Right atrium auricular region (tissue), 2 donors: ENCODE results near the gene USP54. TPM values are rescaled to one million over a fixed set of nuclear protein-coding genes. Genes with fewer than 3 reads are reported as not detected.

Experiments used
- DNase-seq: peaks from one replicate; pipeline ENCODE4 v3.0.0-alpha.2; 2019; ENCODE audit warnings: low spot score
- H3K27ac ChIP-seq, 2 donors: fragments of 200-600 bp; sonication (generic); 1 replicate in 1 of 2; 2 replicates in 1 of 2; pipeline ENCODE4 v1.5.1; 2016 to 2019
- H3K27me3 ChIP-seq, 2 donors: fragments of 200-600 bp; sonication (generic); one replicate each; pipeline versions ENCODE4 v1.5.1 to v1.6.0; 2017 to 2019
- H3K36me3 ChIP-seq: fragments of 200-600 bp; sonication (generic); one replicate; pipeline ENCODE4 v1.5.1; 2016
- H3K4me1 ChIP-seq, 2 donors: fragments of 200-600 bp; sonication (generic); one replicate each; pipeline versions ENCODE4 v1.5.1 to v1.6.0; 2017 to 2019
- H3K4me3 ChIP-seq, 2 donors: fragments of 200-600 bp; sonication (generic); 1 replicate in 1 of 2; 2 replicates in 1 of 2; pipeline ENCODE4 v1.5.1; 2017 to 2019; ENCODE audit warnings: mild to moderate bottlenecking in 1 of 2, moderate library complexity in 1 of 2
- H3K9me3 ChIP-seq, 2 donors: fragments of 200-600 bp; sonication (generic); one replicate each; pipeline ENCODE4 v1.5.1; 2019
- total RNA-seq, 2 donors: library from RNA; depleted of rRNA; stranded (reverse); fragments of >200 nt; gene quantifications; one replicate each; pipeline ENCODE4 v1.1.0, GENCODE V29; 2016
- TF ChIP-seq, protein P1 (sequence below), 2 donors: fragments of 200-600 bp; sonication (generic); IDR thresholded peaks; one replicate each; pipeline ENCODE4 v1.5.1; 2019; ENCODE audit warnings: antibody characterized with exemption in 2 of 2

The USP54 gene
- total RNA-seq, 2 donors from 2014 or later, result 22.3 to 24.3 TPM

DNA sequence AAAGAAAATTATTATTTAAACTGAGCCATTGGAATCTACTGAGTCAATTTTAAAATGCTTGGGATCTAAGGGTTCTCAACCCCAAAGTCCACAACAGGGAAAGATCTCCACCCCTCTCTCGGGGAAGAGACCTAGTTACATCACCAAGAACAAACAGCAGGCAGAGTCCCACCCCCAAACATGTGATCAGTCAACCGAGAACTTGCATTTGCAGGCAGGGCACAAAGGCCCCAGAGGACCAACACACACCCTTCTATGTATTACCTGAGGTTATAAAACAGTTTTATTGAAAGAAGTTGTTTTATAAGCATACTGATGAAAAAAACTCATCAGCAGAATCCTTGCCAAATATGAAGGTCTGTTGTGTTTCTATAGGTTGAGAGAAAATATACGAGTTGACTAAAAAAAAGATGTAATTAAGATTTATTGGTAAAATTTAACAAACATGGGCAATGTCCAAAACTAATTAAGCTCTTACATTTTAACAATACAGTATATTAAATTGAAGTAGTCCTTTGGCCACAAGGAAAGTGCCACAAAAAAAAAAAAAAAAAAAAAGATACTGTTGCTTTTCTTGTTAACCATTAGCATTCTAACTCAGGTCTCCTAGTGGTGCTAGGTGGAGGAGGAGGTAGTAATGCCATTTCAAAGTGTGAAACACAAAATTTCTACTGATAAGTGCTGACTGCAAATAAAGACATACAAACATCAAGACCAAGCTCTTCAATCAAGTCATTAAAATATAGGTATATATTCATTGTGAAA, 975 bp upstream of the USP54 start:
- H3K9me3 ChIP-seq, result no peaks in the 10 kb centered on the region
- H3K4me3 ChIP-seq, result no peak overlapping the region
- H3K27me3 ChIP-seq, result no peaks in the 10 kb centered on the region
- TF ChIP-seq, protein P1, sequence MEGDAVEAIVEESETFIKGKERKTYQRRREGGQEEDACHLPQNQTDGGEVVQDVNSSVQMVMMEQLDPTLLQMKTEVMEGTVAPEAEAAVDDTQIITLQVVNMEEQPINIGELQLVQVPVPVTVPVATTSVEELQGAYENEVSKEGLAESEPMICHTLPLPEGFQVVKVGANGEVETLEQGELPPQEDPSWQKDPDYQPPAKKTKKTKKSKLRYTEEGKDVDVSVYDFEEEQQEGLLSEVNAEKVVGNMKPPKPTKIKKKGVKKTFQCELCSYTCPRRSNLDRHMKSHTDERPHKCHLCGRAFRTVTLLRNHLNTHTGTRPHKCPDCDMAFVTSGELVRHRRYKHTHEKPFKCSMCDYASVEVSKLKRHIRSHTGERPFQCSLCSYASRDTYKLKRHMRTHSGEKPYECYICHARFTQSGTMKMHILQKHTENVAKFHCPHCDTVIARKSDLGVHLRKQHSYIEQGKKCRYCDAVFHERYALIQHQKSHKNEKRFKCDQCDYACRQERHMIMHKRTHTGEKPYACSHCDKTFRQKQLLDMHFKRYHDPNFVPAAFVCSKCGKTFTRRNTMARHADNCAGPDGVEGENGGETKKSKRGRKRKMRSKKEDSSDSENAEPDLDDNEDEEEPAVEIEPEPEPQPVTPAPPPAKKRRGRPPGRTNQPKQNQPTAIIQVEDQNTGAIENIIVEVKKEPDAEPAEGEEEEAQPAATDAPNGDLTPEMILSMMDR (IDR thresholded peaks at IDR 0.05), result no peak
- no peaks in the 10 kb centered on the region for H3K36me3 ChIP-seq
- peak overlapping the region; percentile 65 to 80 for H3K27ac ChIP-seq
- DNase-seq, result peak; percentile 65
- H3K4me1 ChIP-seq, result peaks cover 0 to 20% of the 10 kb centered on the region in 2 donors

DNA sequence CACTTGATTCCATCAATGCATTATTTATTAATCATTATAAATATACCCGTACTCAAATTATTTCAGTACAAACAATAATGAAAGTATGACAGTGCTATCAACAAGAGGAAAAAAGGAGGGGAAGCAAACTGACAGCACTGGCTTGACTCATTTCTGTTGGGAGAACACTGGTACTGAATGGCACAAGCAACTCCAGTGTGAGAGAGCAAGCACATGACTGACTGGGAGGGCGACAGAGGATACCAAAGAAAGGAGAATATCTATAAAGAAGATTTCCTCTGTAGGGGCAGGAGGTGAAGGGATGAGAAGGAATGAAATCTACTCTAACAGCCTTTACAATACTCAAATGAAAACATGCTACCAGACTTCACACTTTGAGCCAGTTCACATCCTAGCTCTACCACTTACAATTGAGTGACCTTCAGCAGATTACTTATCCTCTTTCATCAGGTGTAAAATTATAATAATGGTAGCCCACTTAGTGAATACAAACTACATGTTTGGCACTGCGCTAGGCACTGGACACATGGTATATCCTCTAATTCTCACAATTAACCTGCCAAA, 1.5 kb downstream of the USP54 start:
- peak overlapping the region; percentile 43 to 65 for H3K27ac ChIP-seq
- H3K36me3 ChIP-seq, result no peaks in the 10 kb centered on the region
- no peaks in the 10 kb centered on the region for H3K27me3 ChIP-seq
- TF ChIP-seq, protein P1 (IDR thresholded peaks at IDR 0.05), result no peak
- H3K4me3 ChIP-seq, result no peak overlapping the region
- H3K9me3 ChIP-seq, result no peaks in the 10 kb centered on the region
- peaks cover 0 to 41% of the 10 kb centered on the region in 2 donors for H3K4me1 ChIP-seq
- no peak for DNase-seq

- TF ChIP-seq, protein P1 (IDR thresholded peaks at IDR 0.05), result no peak
- DNase-seq, result no peak
- no peaks in the 10 kb centered on the region for H3K27me3 ChIP-seq
- H3K4me1 ChIP-seq, result peaks cover 0 to 46% of the 10 kb centered on the region in 2 donors
- no peaks in the 10 kb centered on the region for H3K9me3 ChIP-seq
- peak overlapping the region in 1 of 2 donors; percentile 43 for H3K27ac ChIP-seq
- no peak overlapping the region for H3K4me3 ChIP-seq
- no peaks in the 10 kb centered on the region for H3K36me3 ChIP-seq
Measured at GRCh38 chr10:73588656-73589055, 2.5 kb downstream of the USP54 start.

DNA sequence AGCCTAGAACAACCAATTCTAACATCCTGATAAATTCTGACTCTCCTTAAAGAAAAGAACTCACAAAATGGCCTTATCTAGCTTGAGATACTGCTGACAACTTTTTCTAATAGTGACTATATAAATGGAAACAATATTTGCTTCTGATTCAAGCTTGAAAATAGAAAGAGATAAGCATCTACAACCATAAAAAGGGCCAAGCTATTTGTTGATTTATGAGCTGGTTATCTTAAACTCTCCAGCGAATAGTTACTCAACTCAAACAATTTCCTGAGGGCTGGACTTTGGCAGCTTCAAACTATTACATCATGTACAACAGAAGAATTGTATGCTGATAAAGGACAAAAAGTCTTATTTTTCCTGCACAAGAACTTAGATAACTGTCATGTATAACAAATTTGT, 4.6 kb downstream of the USP54 start:
- no peak overlapping the region for H3K4me3 ChIP-seq

GRCh38 chr10:73585327-73585726, 5.8 kb downstream of the USP54 start:
- peak overlapping the region in 1 of 2 donors; percentile 77 for H3K27ac ChIP-seq
- H3K27me3 ChIP-seq, result no peaks in the 10 kb centered on the region
- DNase-seq, result no peak
- no peaks in the 10 kb centered on the region for H3K9me3 ChIP-seq
- TF ChIP-seq, protein P1 (IDR thresholded peaks at IDR 0.05), result no peak
- H3K4me3 ChIP-seq, result no peak overlapping the region
- no peaks in the 10 kb centered on the region for H3K36me3 ChIP-seq
- peaks cover 0 to 29% of the 10 kb centered on the region in 2 donors for H3K4me1 ChIP-seq

More for the DNA sequence above, 4.6 kb downstream of the USP54 start:
- Histone ChIP-seq H3K27ac (peak overlapping the region; percentile 38 to 77), H3K4me1 (peaks cover 0 to 41% of the 10 kb centered on the region in 2 donors), H3K9me3 (no peaks in the 10 kb centered on the region), H3K36me3 (no peaks in the 10 kb centered on the region), H3K27me3 (no peaks in the 10 kb centered on the region)
- TF ChIP-seq, protein P1 (IDR thresholded peaks at IDR 0.05), result no peak
- no peak for DNase-seq
